NCI-H2107 treated with DMSO at 0.1 percent for 48 hours (cell line): ENCODE data around the gene INF2.

ENCODE experiments used
- DNase-seq: peaks from one replicate; lab custom pipeline; 2025; ENCODE audit not compliant: unreplicated experiment; lab: John Stamatoyannopoulos, UW

The INF2 gene

DNA sequence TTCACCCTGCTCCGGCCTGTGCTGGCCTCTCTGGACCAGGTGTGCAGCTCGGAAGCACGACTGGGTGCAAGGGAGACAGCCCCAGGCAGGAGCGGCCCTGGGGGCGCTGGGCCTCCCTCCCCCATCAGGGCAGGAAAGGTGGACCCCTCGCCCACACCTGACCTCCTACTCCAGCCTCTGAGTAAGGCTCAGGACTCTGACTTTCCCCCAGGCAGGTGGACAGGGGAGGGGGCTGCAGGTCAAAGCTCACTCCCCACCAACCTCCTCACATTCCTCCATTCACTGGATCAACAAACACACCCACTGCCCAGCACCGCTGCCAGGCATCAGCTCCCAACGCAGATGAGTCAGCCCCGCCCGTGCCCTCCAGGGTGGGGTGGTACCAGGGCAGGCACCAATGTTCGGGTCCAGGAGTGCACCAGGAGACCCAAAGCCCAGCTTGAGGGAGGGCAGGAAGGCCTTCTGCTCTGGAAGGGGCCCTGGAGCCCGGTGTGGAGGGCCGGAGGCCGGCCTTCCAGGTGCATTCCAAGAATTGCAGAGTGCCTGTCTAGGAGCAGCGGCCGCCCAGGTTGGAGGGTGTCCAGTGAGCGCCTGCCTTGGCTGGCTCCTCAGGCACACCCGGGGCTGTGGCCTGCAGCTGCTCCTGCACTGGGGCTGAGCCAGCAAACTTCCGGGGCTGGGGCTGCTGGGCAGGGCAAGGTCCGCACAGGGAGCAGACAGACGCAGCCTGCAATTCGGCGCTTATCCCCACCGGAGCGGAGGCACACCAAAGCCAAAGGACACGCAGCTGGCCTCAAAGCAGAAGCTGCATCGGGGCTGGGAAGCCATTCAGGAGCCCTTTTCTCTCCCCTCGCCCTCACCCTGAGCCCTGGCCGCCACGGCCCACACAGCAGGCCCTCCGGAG lies 1.6 kb upstream of the INF2 start:
- DNase-seq = no peak

GRCh38 chr14:104688505-104689108 lies 811 bp upstream of the INF2 start:
- no peak for DNase-seq

GRCh38 chr14:104689881-104690711 lies 678 bp downstream of the INF2 start:
- no peak for DNase-seq

- no peak for DNase-seq
These were observed 1.5 kb downstream of the INF2 start for GRCh38 chr14:104690861-104691455.

DNA sequence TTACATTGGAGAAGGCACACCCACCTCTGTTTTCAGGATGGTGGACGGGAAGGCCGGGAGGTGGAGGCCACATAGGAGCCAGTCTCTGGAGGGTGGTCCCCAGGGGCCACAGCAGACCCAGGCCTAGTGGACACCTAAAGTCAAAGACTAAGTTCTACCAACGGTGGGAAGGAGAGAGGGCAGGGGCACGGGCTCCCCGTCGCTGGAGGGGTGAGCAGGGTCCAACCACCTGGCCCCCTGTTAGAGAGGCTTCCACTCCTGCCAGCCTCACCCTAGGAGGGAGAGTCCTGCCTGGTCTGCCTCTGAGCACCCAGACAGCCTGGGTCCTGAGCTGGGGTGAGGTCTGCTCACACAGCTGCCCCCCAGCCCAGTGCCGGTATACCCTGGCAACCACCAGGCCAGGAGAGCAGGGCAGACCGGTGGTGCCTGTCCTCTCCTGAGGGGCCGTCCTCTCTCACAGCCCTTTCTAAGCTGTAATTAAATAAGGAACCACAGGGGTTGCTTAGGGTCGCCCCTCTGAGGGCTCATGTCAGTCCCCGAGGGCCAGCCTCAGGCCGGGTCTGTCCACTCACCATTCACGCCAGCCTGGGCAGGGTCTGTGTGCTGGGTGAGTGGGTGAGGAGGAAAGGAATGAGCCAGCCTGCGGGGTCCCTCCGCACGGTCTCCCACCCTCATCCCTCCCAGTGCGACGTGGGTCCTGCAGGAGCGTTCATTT lies 2.3 kb downstream of the INF2 start:
- no peak for DNase-seq

- no peak for DNase-seq
These were observed 3.0 kb downstream of the INF2 start for GRCh38 chr14:104692261-104692938.

GRCh38 chr14:104692939-104693315 lies 3.5 kb downstream of the INF2 start:
- no peak for DNase-seq

- DNase-seq = no peak
These were observed 4.3 kb downstream of the INF2 start for GRCh38 chr14:104693482-104694431.

GRCh38 chr14:104694475-104694950 lies 5.1 kb downstream of the INF2 start:
- peak; percentile 97 for DNase-seq

- peak; percentile 98 for DNase-seq
These were observed 5.7 kb downstream of the INF2 start for GRCh38 chr14:104694991-104695659.

DNA sequence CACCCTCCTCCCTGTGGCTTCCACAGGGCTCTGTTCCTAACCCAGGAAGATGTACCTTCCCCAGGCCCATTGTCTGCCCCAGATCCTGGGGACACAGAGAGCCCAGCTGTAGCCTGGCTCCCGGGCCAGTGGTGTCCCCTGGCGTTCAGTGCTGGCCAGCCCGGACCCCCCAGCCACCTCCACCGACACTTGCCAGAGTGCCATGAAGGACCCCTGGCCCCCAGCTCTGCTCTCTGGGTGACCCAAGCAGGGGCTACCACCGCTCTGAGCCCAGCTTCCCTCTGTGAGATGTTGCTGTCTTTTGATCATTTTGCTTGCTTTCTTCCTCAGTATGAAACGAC lies 6.2 kb downstream of the INF2 start:
- no peak for DNase-seq

- no peak for DNase-seq
These were observed 7.4 kb downstream of the INF2 start for GRCh38 chr14:104696671-104697316.

DNA sequence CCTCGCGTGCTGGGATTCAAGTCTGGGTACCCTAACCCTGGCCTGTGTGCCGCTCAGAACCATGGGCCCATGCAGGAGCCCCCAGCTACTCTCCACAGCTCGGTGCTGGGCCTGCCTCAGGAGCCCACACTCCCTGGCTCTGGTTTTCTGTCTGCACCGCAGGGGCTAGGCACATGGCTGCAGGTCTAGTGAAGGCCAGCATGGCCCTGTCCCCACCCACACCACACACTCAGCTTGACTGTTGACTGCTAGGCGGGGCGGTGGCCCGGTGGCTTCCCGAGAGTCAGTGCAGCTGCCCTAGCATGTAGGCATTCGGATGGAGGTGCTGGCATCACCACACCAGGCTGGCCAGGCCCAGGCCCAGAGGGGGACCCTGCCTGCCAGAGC lies 7.9 kb downstream of the INF2 start:
- no peak for DNase-seq

GRCh38 chr14:104697892-104698583 lies 8.6 kb downstream of the INF2 start:
- DNase-seq = no peak

- DNase-seq = no peak
These were observed 9.4 kb downstream of the INF2 start for GRCh38 chr14:104698688-104699425.

- DNase-seq = no peak
These were observed 10.0 kb downstream of the INF2 start for GRCh38 chr14:104699426-104699748.

GRCh38 chr14:104700225-104700651 lies 10.8 kb downstream of the INF2 start:
- no peak for DNase-seq
